Measurements from ENCODE around the gene ASIC4. TPM values are rescaled to one million over a fixed set of nuclear protein-coding genes. Genes with fewer than 3 reads are reported as not detected.
A peak's percentile ranks its signal among the peaks of the same experiment; 100 is the strongest.

The ASIC4 gene
- total and polyA plus RNA-seq, 2 of the 4 experiments (the other 2 are of a cell fraction) = 0.10 TPM; not detected in 1

- POLR2A ChIA-PET (ENCODE audit: unreplicated experiment) = no interaction called here
These were observed 46.6 kb downstream of the ASIC4 start for GRCh38 chr2:219560893-219561178.

More at GRCh38 chr2:219560893-219561178, 46.6 kb downstream of the ASIC4 start:
- Histone ChIP-seq H3K18ac (ENCODE audit: low read depth, low read length) (no peak overlapping the region), H3K9ac (ENCODE audit: low read depth, low read length) (no peak overlapping the region), H3K4me3 (ENCODE audit: insufficient read depth, low read depth, low read length) (no peak overlapping the region), H4K8ac (ENCODE audit: low read depth in 2 of 2, low read length in 2 of 2) (no peak overlapping the region), H4K5ac (ENCODE audit: low read depth, low read length) (no peak overlapping the region), H3K27ac (ENCODE audit: insufficient read depth, low read length) (no peak overlapping the region), H2BK15ac (ENCODE audit: low read depth, low read length) (no peak overlapping the region), H2BK20ac (ENCODE audit: low read depth, low read length) (no peak overlapping the region), H3K27me3 (ENCODE audit: control insufficient read depth, insufficient read depth, low read length) (no peaks in the 10 kb centered on the region), H2BK120ac (ENCODE audit: low read depth, low read length) (no peak overlapping the region), H3K4ac (ENCODE audit: low read depth, low read length) (no peak overlapping the region), H3K56ac (ENCODE audit: extremely low read depth, insufficient read depth, low read length) (no peak overlapping the region), H3K23ac (ENCODE audit: low read depth, low read length) (no peak overlapping the region), H4K91ac (ENCODE audit: insufficient read depth, low read depth, low read length) (no peak overlapping the region), H3K36me3 (ENCODE audit: control insufficient read depth, insufficient read depth, low read length) (peaks cover 11% of the 10 kb centered on the region), H3K9me1 (ENCODE audit: insufficient read depth, low read length) (no peaks in the 10 kb centered on the region; the same call in 1 of the 2 replicates), H2AK5ac (ENCODE audit: low read depth, low read length) (no peak overlapping the region), H2AFZ (replicated peaks; ENCODE audit: low read length, poor library complexity) (no peak overlapping the region), H2BK5ac (ENCODE audit: low read depth, low read length, poor library complexity, severe bottlenecking) (no peak overlapping the region), H3K79me1 (ENCODE audit: low read depth in 1 of 2, low read length in 2 of 2) (no peaks in the 10 kb centered on the region), H2AK9ac (replicated peaks; ENCODE audit: low read depth, low read length, poor library complexity) (no peak overlapping the region), H3K14ac (replicated peaks; ENCODE audit: low read depth, low read length) (no peak overlapping the region), H4K20me1 (ENCODE audit: insufficient read depth, low read length) (peaks cover 3% of the 10 kb centered on the region; the same call in 1 of the 2 replicates), H3K4me1 (ENCODE audit: control insufficient read depth, insufficient read depth, low read length) (peaks cover 2% of the 10 kb centered on the region; the same call in 1 of the 2 replicates), H3K4me2 (ENCODE audit: low read depth, low read length) (no peak overlapping the region), H3K9me3 (ENCODE audit: control insufficient read depth, insufficient read depth, low read length) (no peaks in the 10 kb centered on the region)
- DNase-seq (no peak), ATAC-seq (ENCODE audit: low read depth) (peak; percentile 4; the same call in 1 of the 2 replicates)
- 65% methylated on average over 2 of the region's 3 CpGs; no CpG with 5 or more reads in 1 of the 2 experiments for WGBS, 2 experiments (ENCODE audit: extremely low coverage in 2 of 2, insufficient read length in 1 of 2)
- TF ChIP-seq, protein P1, sequence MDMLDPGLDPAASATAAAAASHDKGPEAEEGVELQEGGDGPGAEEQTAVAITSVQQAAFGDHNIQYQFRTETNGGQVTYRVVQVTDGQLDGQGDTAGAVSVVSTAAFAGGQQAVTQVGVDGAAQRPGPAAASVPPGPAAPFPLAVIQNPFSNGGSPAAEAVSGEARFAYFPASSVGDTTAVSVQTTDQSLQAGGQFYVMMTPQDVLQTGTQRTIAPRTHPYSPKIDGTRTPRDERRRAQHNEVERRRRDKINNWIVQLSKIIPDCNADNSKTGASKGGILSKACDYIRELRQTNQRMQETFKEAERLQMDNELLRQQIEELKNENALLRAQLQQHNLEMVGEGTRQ (IDR thresholded peaks at IDR 0.05; ENCODE audit: low read depth, low read length) = no peak
- no TSS peak for BruUV-seq (replicated peaks)
- dilution Hi-C loops (cut with HindIII; ENCODE audit: low sequenced_read_pairs, unreplicated experiment) = no loop called here
- intact Hi-C loops (cut with micrococcal nuclease) = no loop called here
- CTCF ChIA-PET = interaction anchor here (1.1 to 2.0 kb wide), 4 partner anchors 12 to 82 kb away, joined by 3 to 10 read pairs (median 8); partner anchors contain the start of genes CHPF, STK11IP and TMEM198
- in situ Hi-C loops (cut with MboI; ENCODE audit: low sequenced_read_pairs) = no loop called here
